PC-9 (cell line): ENCODE data around the gene CST7. TPM values are rescaled to one million over a fixed set of nuclear protein-coding genes. Genes with fewer than 3 reads are reported as not detected.

Experiments used
- BruUV-seq: library from RNA; stranded (reverse); fragments of 400-500 nt; replicated peaks from 2 replicates; lab custom pipeline; 2021; lab: Mats Ljungman, UMichigan
- CTCF ChIA-PET: fragments of 300-600 bp; sonication (Branson Sonifier 250); formaldehyde crosslinking; loops from one replicate; lab custom pipeline; 2022; ENCODE audit warnings: antibody characterized with exemption; lab: Charles Lee
- POLR2A ChIA-PET: fragments of 300-600 bp; sonication (Branson Sonifier 250); formaldehyde crosslinking; loops from one replicate; lab custom pipeline; 2022; ENCODE audit warnings: antibody characterized with exemption; ENCODE audit not compliant: unreplicated experiment; lab: Charles Lee
- DNase-seq, 2 experiments: peaks; one replicate each; pipeline versions ENCODE4 v3.0.0 to v3.0.0-alpha.2; 2015 to 2022; ENCODE audit warnings: mixed read lengths in 1 of 2
- H2AFZ ChIP-seq: fragments of 200-600 bp; sonication (generic); 2 replicates; pipeline ENCODE4 v1.8.1; 2017; ENCODE audit warnings: antibody characterized with exemption
- H3F3A ChIP-seq: fragments of 200-600 bp; sonication (generic); 2 replicates; pipeline ENCODE4 v1.8.1; 2017; ENCODE audit warnings: antibody characterized with exemption, mild to moderate bottlenecking, low read depth; ENCODE audit not compliant: insufficient read depth
- H3K27ac ChIP-seq: fragments of 200-600 bp; sonication (generic); 2 replicates; pipeline ENCODE4 v1.6.1; 2016; ENCODE audit warnings: mixed run types
- H3K27me3 ChIP-seq: fragments of 200-600 bp; sonication (generic); 2 replicates; pipeline ENCODE4 v1.6.1; 2016; ENCODE audit warnings: low read depth, mixed run types; ENCODE audit not compliant: insufficient read depth
- H3K36me3 ChIP-seq: fragments of 200-600 bp; sonication (generic); 2 replicates; pipeline ENCODE4 v1.6.1; 2016; ENCODE audit warnings: low read depth, mixed run types
- H3K4me1 ChIP-seq: fragments of 200-600 bp; sonication (generic); replicated peaks from 2 replicates; pipeline ENCODE4 v1.6.1; 2016; ENCODE audit warnings: mixed run types; ENCODE audit not compliant: insufficient read depth
- H3K4me2 ChIP-seq: fragments of 200-600 bp; sonication (generic); 2 replicates; pipeline ENCODE4 v1.6.1; 2017; ENCODE audit warnings: mixed run types
- H3K4me3 ChIP-seq: fragments of 200-600 bp; sonication (generic); 2 replicates; pipeline ENCODE4 v1.6.1; 2016; ENCODE audit warnings: mixed run types
- H3K79me2 ChIP-seq: fragments of 200-600 bp; sonication (generic); 2 replicates; pipeline ENCODE4 v1.6.1; 2017; ENCODE audit warnings: low read depth, mixed run types
- H3K9me2 ChIP-seq: fragments of 200-600 bp; sonication (generic); 2 replicates; pipeline ENCODE4 v1.8.1; 2017; ENCODE audit warnings: mild to moderate bottlenecking; ENCODE audit not compliant: insufficient read depth
- H3K9me3 ChIP-seq: fragments of 200-600 bp; sonication (generic); 2 replicates; pipeline ENCODE4 v1.8.1; 2016; ENCODE audit warnings: low read depth; ENCODE audit not compliant: insufficient read depth
- H4K20me1 ChIP-seq: fragments of 200-600 bp; sonication (generic); 2 replicates; pipeline ENCODE4 v1.8.1; 2017; ENCODE audit not compliant: insufficient read depth
- CTCF ChIP-seq: fragments of 200-600 bp; sonication (generic); conservative IDR thresholded peaks from 2 replicates; pipeline ENCODE4 v1.6.1; 2017; ENCODE audit warnings: mixed run types, antibody characterized with exemption, mild to moderate bottlenecking, moderate library complexity
- EZH2 ChIP-seq: fragments of 200-600 bp; sonication (generic); IDR thresholded peaks from 2 replicates; pipeline ENCODE4 v1.8.0; 2017; ENCODE audit warnings: antibody characterized with exemption, low read depth
- intact Hi-C: fragments of 100-400 bp; cut with micrococcal nuclease; formaldehyde crosslinking; loops from one replicate; pipeline ENCODE4 v1.10.0; 2022; ENCODE audit not compliant: unreplicated experiment
- total RNA-seq: library from RNA; stranded (reverse); gene quantifications from 2 replicates; pipeline ENCODE4 v1.2.3, GENCODE V29; 2021

The CST7 gene
- total RNA-seq, 1 experiment from 2014 or later = not detected

GRCh38 chr20:24983896-24984295 lies 34.8 kb downstream of the CST7 start:
- TF ChIP-seq CTCF = no peak
- no peak for TF ChIP-seq EZH2
- Histone ChIP-seq H3F3A (no peaks in the 10 kb centered on the region), H3K36me3 (peaks cover 28% of the 10 kb centered on the region), H3K9me3 (no peaks in the 10 kb centered on the region), H4K20me1 (no peaks in the 10 kb centered on the region), H3K9me2 (no peaks in the 10 kb centered on the region), H3K27me3 (no peaks in the 10 kb centered on the region), H2AFZ (no peak overlapping the region), H3K4me3 (no peak overlapping the region), H3K27ac (no peak overlapping the region), H3K4me1 (0 out of 2 replicates have a peak, but pooled peaks cover 5% of the 10 kb centered on the region), H3K4me2 (no peak overlapping the region), H3K79me2 (peaks cover 31% of the 10 kb centered on the region)
- ChIA-PET POLR2A (no interaction called here), CTCF (no interaction called here)
- no peak for DNase-seq
- intact Hi-C loops = no loop called here
- no TSS peak for BruUV-seq

- Histone ChIP-seq H3K36me3 (peaks cover 28% of the 10 kb centered on the region), H3K9me3 (no peaks in the 10 kb centered on the region), H3K4me1 (0 out of 2 replicates have a peak, but pooled peaks cover 5% of the 10 kb centered on the region), H3K79me2 (peaks cover 43% of the 10 kb centered on the region), H3K27ac (no peak overlapping the region), H3K4me3 (no peak overlapping the region), H3K4me2 (no peak overlapping the region), H3K9me2 (no peaks in the 10 kb centered on the region), H4K20me1 (no peaks in the 10 kb centered on the region), H3F3A (no peaks in the 10 kb centered on the region), H3K27me3 (no peaks in the 10 kb centered on the region), H2AFZ (no peak overlapping the region)
- ChIA-PET CTCF (no interaction called here), POLR2A (no interaction called here)
- BruUV-seq = no TSS peak
- DNase-seq = no peak
- intact Hi-C loops = no loop called here
- TF ChIP-seq CTCF (no peak), EZH2 (no peak)
Measured at GRCh38 chr20:24984961-24985640, 36.0 kb downstream of the CST7 start.

GRCh38 chr20:24985802-24986201 lies 36.7 kb downstream of the CST7 start:
- no peaks in the 10 kb centered on the region for H3F3A ChIP-seq
- no peak overlapping the region for H3K4me3 ChIP-seq
- POLR2A ChIA-PET = no interaction called here
- H2AFZ ChIP-seq = no peak overlapping the region
- no peaks in the 10 kb centered on the region for H3K9me3 ChIP-seq
- CTCF ChIA-PET = no interaction called here
- peaks cover 8% of the 10 kb centered on the region for H3K4me1 ChIP-seq
- no peaks in the 10 kb centered on the region for H4K20me1 ChIP-seq
- H3K27me3 ChIP-seq = no peaks in the 10 kb centered on the region
- intact Hi-C loops = no loop called here
- no peak for DNase-seq
- TF ChIP-seq EZH2 (no peak), CTCF (no peak)
- H3K36me3 ChIP-seq = peaks cover 24% of the 10 kb centered on the region
- H3K27ac ChIP-seq = no peak overlapping the region
- BruUV-seq = no TSS peak
- H3K4me2 ChIP-seq = no peak overlapping the region
- H3K9me2 ChIP-seq = no peaks in the 10 kb centered on the region
- H3K79me2 ChIP-seq = peaks cover 50% of the 10 kb centered on the region
